K562 (cell line): ENCODE data around the gene ACAP3.

Source experiments
- BDP1 ChIP-seq: IDR thresholded peaks from 3 replicates; pipeline ENCODE4 v1.6.1; 2011; ENCODE audit not compliant: insufficient read length, insufficient read depth
- EZH2 ChIP-seq: IDR thresholded peaks from 2 replicates; pipeline ENCODE4 v1.6.1; 2012; ENCODE audit warnings: low read depth, mild to moderate bottlenecking, inconsistent platforms, low read length, borderline replicate concordance
- HNRNPLL ChIP-seq: fragments of 200-400 bp; formaldehyde crosslinking; IDR thresholded peaks from 2 replicates; pipeline ENCODE4 v1.6.1; 2017; ENCODE audit warnings: low read length, low read depth, mild to moderate bottlenecking; ENCODE audit not compliant: poor library complexity, severe bottlenecking
- NKRF ChIP-seq: fragments of 450-650 bp; IDR thresholded peaks from 2 replicates; pipeline ENCODE4 v1.6.1; 2016; ENCODE audit warnings: borderline replicate concordance
- RAD21 ChIP-seq, 2 experiments: fragments of 250-450 bp in 1 of 2; fragments of 450-650 bp in 1 of 2; sonication (Bioruptor Pico) in 1 of 2; formaldehyde crosslinking in 1 of 2; IDR thresholded peaks in 1 of 2; conservative IDR thresholded peaks in 1 of 2; 2 replicates each; pipeline versions ENCODE4 v1.4.0 to v1.8.0; 2020 to 2022; ENCODE audit warnings: mild to moderate bottlenecking in 2 of 2, moderate library complexity in 1 of 2
- TARDBP ChIP-seq: fragments of 450-650 bp; IDR thresholded peaks from 2 replicates; pipeline ENCODE4 v1.6.1; 2016
- TOE1 ChIP-seq, 2 experiments: fragments of 450-650 bp in 1 of 2; sonication (generic) in 1 of 2; formaldehyde crosslinking in 1 of 2; IDR thresholded peaks; 2 replicates each; pipeline versions ENCODE4 v1.7.1 to v1.8.0; 2016 to 2022; ENCODE audit warnings: borderline replicate concordance in 2 of 2, mild to moderate bottlenecking in 2 of 2, antibody characterized with exemption in 1 of 2, inconsistent platforms in 1 of 2, low read depth in 1 of 2, missing genetic modification reagents in 1 of 2, moderate library complexity in 1 of 2
- YBX1 ChIP-seq: fragments of 450-650 bp; IDR thresholded peaks from 2 replicates; pipeline ENCODE4 v1.7.1; 2016; ENCODE audit warnings: mild to moderate bottlenecking
- YY1 ChIP-seq, 3 experiments: IDR thresholded peaks; 2 replicates each; pipeline ENCODE4 v1.6.1; 2011; ENCODE audit warnings: low read length in 2 of 3, mild to moderate bottlenecking in 2 of 3, moderate library complexity in 2 of 3, borderline replicate concordance in 1 of 3, control low read depth in 1 of 3, low read depth in 1 of 3; ENCODE audit not compliant: insufficient read depth in 3 of 3, insufficient replicate concordance in 2 of 3, control insufficient read depth in 1 of 3, insufficient read length in 1 of 3; ENCODE audit errors: extremely low read depth in 1 of 3

DNA sequence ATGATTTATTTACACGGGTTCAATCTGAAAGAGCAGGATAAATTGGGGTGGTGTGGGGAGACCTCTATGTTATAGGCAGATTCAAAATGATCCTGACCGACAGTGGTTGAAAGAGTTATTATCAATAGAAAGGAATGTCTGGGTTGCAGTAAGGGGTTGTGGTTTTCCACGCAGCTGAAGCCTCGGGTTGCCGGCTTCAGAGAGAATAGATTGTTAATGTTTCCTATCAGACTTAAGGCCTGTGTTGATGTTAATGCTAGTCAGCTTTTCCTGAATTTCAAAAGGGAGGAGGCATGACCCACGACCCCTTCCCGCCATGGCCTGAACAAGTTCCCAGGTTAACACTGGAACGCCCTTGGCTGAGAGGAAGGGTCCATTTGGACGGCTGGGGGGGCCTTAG is 31.9 kb downstream of the ACAP3 start:
- TF ChIP-seq YBX1 (no peak), TOE1 (IDR thresholded peaks at IDR 0.05; ENCODE audit: borderline replicate concordance) (no peak), TOE1 (CRISPR knock-in tag; IDR thresholded peaks at IDR 0.05; ENCODE audit: borderline replicate concordance, low read depth) (no peak), EZH2 (no peak), TARDBP (no peak), HNRNPLL (no peak), NKRF (no peak), BDP1 (no peak), RAD21 (CRISPR knock-in tag; conservative IDR thresholded peaks at IDR 0.05 in 1 of 2, IDR thresholded peaks at IDR 0.05 in 1 of 2) (no peak), YY1 (IDR thresholded peaks at IDR 0.05; ENCODE audit: borderline replicate concordance in 1 of 3, control insufficient read depth in 1 of 3, extremely low read depth in 1 of 3, insufficient read depth in 3 of 3, insufficient read length in 1 of 3, insufficient replicate concordance in 2 of 3, low read depth in 1 of 3, low read length in 2 of 3) (no peak)
